GM12878 (cell line): Measurements from ENCODE around the gene SKP2. TPM values are rescaled to one million over a fixed set of nuclear protein-coding genes. Genes with fewer than 3 reads are reported as not detected.

Source experiments
- ATAC-seq: fragments of 200-7000 bp; cut with Tn5 transposase; 3 replicates; pipeline ENCODE4 v1.9.1; 2020; ENCODE audit warnings: mild to moderate bottlenecking, moderate library complexity
- BruUV-seq: library from RNA; stranded (reverse); fragments of 400-500 nt; replicated peaks from 2 replicates; lab custom pipeline; 2021; lab: Mats Ljungman, UMichigan
- CTCF ChIA-PET: fragments of 300-600 bp; sonication (Branson Sonifier 250); formaldehyde crosslinking; extraction: SDS; loops from one replicate; lab custom pipeline; 2021; ENCODE audit warnings: inconsistent platforms; lab: Yijun Ruan, JAX
- POLR2A ChIA-PET: fragments of 350-600 bp; formaldehyde crosslinking; extraction: SDS; loops from one replicate; lab custom pipeline; 2021; ENCODE audit warnings: inconsistent platforms; lab: Charles Lee
- RAD21 ChIA-PET: fragments of 300-600 bp; sonication (Branson Sonifier 250); formaldehyde crosslinking; loops from one replicate; lab custom pipeline; 2023; ENCODE audit warnings: antibody characterized with exemption; ENCODE audit not compliant: unreplicated experiment; lab: Charles Lee
- SMC1A ChIA-PET: fragments of 300-600 bp; sonication (Branson Sonifier 250); formaldehyde crosslinking; loops from one replicate; lab custom pipeline; 2023; ENCODE audit not compliant: unreplicated experiment, uncharacterized antibody; lab: Charles Lee
- DNase-seq: peaks from one replicate; pipeline ENCODE4 v3.0.0-alpha.2; 2011; ENCODE audit warnings: low read depth, low spot score
- FAIRE-seq: peaks from 3 replicates; lab custom pipeline; 2011; peaks lifted over from hg19 to GRCh38; lab: Jason Lieb, UNC
- H2AFZ ChIP-seq: 2 replicates; pipeline ENCODE4 v1.6.0; 2011; ENCODE audit warnings: low read depth, low read length, control low read depth; ENCODE audit not compliant: control insufficient read depth
- H3K27ac ChIP-seq: 2 replicates; pipeline ENCODE4 v1.5.1; 2011; ENCODE audit warnings: control low read depth; ENCODE audit not compliant: control insufficient read depth, insufficient read depth
- H3K27me3 ChIP-seq, 2 experiments: replicated peaks in 1 of 2; 2 replicates each; pipeline versions ENCODE4 v1.6.0 to v1.6.1; 2011; ENCODE audit warnings: low read length in 1 of 2; ENCODE audit not compliant: control insufficient read depth in 2 of 2, insufficient read depth in 2 of 2
- H3K36me3 ChIP-seq, 2 experiments: 2 replicates each; pipeline ENCODE4 v1.5.1; 2011; ENCODE audit warnings: low read length in 1 of 2; ENCODE audit not compliant: control insufficient read depth in 2 of 2, insufficient read depth in 2 of 2
- H3K4me1 ChIP-seq: 2 replicates; pipeline ENCODE4 v1.6.1; 2011; ENCODE audit warnings: mild to moderate bottlenecking, low read length, moderate library complexity, mixed read lengths; ENCODE audit not compliant: control insufficient read depth, insufficient read depth
- H3K4me2 ChIP-seq: 2 replicates; pipeline ENCODE4 v1.6.0; 2011; ENCODE audit warnings: control low read depth; ENCODE audit not compliant: control insufficient read depth, insufficient read depth
- H3K4me3 ChIP-seq: fragments of 200-600 bp; sonication (generic); 2 replicates; pipeline ENCODE4 v1.5.1; 2016
- H3K79me2 ChIP-seq: 2 replicates; pipeline ENCODE4 v1.6.0; 2011; ENCODE audit warnings: low read length; ENCODE audit not compliant: control insufficient read depth, insufficient read depth
- H3K9ac ChIP-seq: 2 replicates; pipeline ENCODE4 v1.8.0; 2011; ENCODE audit warnings: low read length, control low read depth, mixed read lengths; ENCODE audit not compliant: control insufficient read depth, insufficient read depth
- H3K9me3 ChIP-seq: replicated peaks from 3 replicates; pipeline ENCODE4 v1.5.1; 2011; ENCODE audit warnings: mild to moderate bottlenecking, low read length; ENCODE audit not compliant: control insufficient read depth, insufficient read depth
- H4K20me1 ChIP-seq: 2 replicates; pipeline ENCODE4 v1.6.0; 2011; ENCODE audit not compliant: control insufficient read depth, insufficient read depth
- ATF3 ChIP-seq: IDR thresholded peaks from 2 replicates; pipeline ENCODE4 v1.6.1; 2011; ENCODE audit warnings: low read depth, mild to moderate bottlenecking, low read length, moderate library complexity, borderline replicate concordance; ENCODE audit errors: extremely low read depth
- DPF2 ChIP-seq: fragments of 450-650 bp; IDR thresholded peaks from 2 replicates; pipeline ENCODE4 v1.6.1; 2017; ENCODE audit warnings: mild to moderate bottlenecking
- GATAD2B ChIP-seq: fragments of 450-650 bp; conservative IDR thresholded peaks from 2 replicates; pipeline ENCODE4 v1.6.1; 2017; ENCODE audit warnings: low read depth, mild to moderate bottlenecking, moderate library complexity
- JUNB ChIP-seq: IDR thresholded peaks from 2 replicates; pipeline ENCODE4 v1.6.1; 2016; ENCODE audit warnings: antibody characterized with exemption, mild to moderate bottlenecking
- MYC ChIP-seq: IDR thresholded peaks from 2 replicates; pipeline ENCODE4 v1.6.1; 2011; ENCODE audit warnings: mild to moderate bottlenecking, low read length, moderate library complexity, inconsistent platforms; ENCODE audit not compliant: insufficient read depth, insufficient replicate concordance, insufficient read length, severe bottlenecking
- NRF1 ChIP-seq: conservative IDR thresholded peaks from 2 replicates; pipeline ENCODE4 v1.6.1; 2011; ENCODE audit warnings: mild to moderate bottlenecking, low read depth, low read length, improper control_type of control experiment
- PKNOX1 ChIP-seq: fragments of 450-650 bp; IDR thresholded peaks from 2 replicates; pipeline ENCODE4 v1.6.1; 2016; ENCODE audit warnings: mild to moderate bottlenecking
- PML ChIP-seq: IDR thresholded peaks from 2 replicates; pipeline ENCODE4 v1.6.1; 2012; ENCODE audit warnings: low read length, inconsistent platforms
- POLR2A ChIP-seq: IDR thresholded peaks from 2 replicates; pipeline ENCODE4 v1.6.1; 2011; ENCODE audit warnings: low read depth, mild to moderate bottlenecking, low read length
- RELB ChIP-seq: fragments of 450-650 bp; IDR thresholded peaks from 2 replicates; pipeline ENCODE4 v1.6.1; 2017; ENCODE audit warnings: low read depth, mild to moderate bottlenecking, moderate library complexity
- SREBF2 ChIP-seq: IDR thresholded peaks from 2 replicates; pipeline ENCODE4 v1.6.1; 2012; ENCODE audit warnings: mild to moderate bottlenecking, low read length
- SUPT20H ChIP-seq: IDR thresholded peaks from 2 replicates; pipeline ENCODE4 v1.6.1; 2011; ENCODE audit warnings: low read depth, mild to moderate bottlenecking, low read length, moderate library complexity, borderline replicate concordance; ENCODE audit not compliant: control insufficient read depth
- WGBS: methylation state at CpG from one replicate; pipeline ENCODE4 v1.1.6; 2016; ENCODE audit warnings: low lambda C conversion rate; ENCODE audit not compliant: insufficient replicate concordance, insufficient coverage; ENCODE audit errors: missing lambda C conversion rate; 5-methylcytosine and 5-hydroxymethylcytosine counted together
- in situ Hi-C: fragments of 300-500 bp; cut with MboI; formaldehyde crosslinking; loops from 9 replicates; pipeline ENCODE4 v1.14.3; 2018; ENCODE audit warnings: mixed read lengths
- intact Hi-C: fragments of 100-400 bp; cut with micrococcal nuclease; formaldehyde crosslinking; loops from one replicate; pipeline ENCODE4 v1.14.2; 2022; ENCODE audit not compliant: unreplicated experiment
- polyA plus RNA-seq, 11 experiments: library from polyadenylated mRNA; depleted of rRNA in 4 of 11; unstranded in 6 of 11; stranded (reverse) in 5 of 11; fragments of >200 nt; fragmentation: Nextera tagmentation in 4 of 11; fragmentation: Illumina TruSeq in 1 of 11; extraction: Ambion mirVana in 4 of 11; extraction: Trizol in 1 of 11; gene quantifications; 1 replicate in 1 of 11; 2 replicates in 10 of 11; pipeline versions ENCODE4 v1.2.1 to v1.2.3, GENCODE V29; 2011 to 2016; ENCODE audit warnings: inconsistent platforms in 2 of 11, missing spikeins in 2 of 11, low read depth in 1 of 11
- total RNA-seq, 4 experiments: library from RNA; depleted of rRNA in 3 of 4; stranded (reverse); fragments of >200 nt in 3 of 4; fragmentation: Illumina TruSeq in 1 of 4; extraction: Trizol in 1 of 4; gene quantifications; 2 replicates each; pipeline versions ENCODE4 v1.2.1 to v1.2.3, GENCODE V29; 2013 to 2021

SKP2 gene
- total and polyA plus RNA-seq, 10 of the 15 experiments (the other 5 are each of a cell fraction or from before 2014, with no cell fraction given), result 13.9 to 50.8 (median 36.9) TPM

GRCh38 chr5:36135988-36136387 lies 15.9 kb upstream of the SKP2 start:
- Histone ChIP-seq H3K79me2 (no peaks in the 10 kb centered on the region), H3K27ac (no peak overlapping the region), H3K4me2 (no peak overlapping the region), H3K27me3 (no peaks in the 10 kb centered on the region), H3K9ac (no peak overlapping the region), H3K4me1 (no peaks in the 10 kb centered on the region), H4K20me1 (no peaks in the 10 kb centered on the region), H3K36me3 (peaks cover 6 to 10% of the 10 kb centered on the region in 2 experiments; a peak in 3 of 4 replicates), H3K4me3 (no peak overlapping the region), H3K9me3 (peaks cover 12% of the 10 kb centered on the region; the same call in 1 of the 3 replicates), H2AFZ (no peak overlapping the region)
- 66% methylated on average over 3 of the region's 3 CpGs for WGBS
- RAD21 ChIA-PET, result no interaction called here
- CTCF ChIA-PET, result interaction anchor here (0.9 kb wide), 1 partner anchor 13 kb away, joined by 3 read pairs; no protein-coding TSS in a partner anchor
- POLR2A ChIA-PET, result no interaction called here
- ATAC-seq (no peak), DNase-seq (no peak), FAIRE-seq (no peak)
- no TSS peak for BruUV-seq
- intact Hi-C loops, result no loop called here
- TF ChIP-seq MYC, result no peak
- TF ChIP-seq, all 136 proteins: peak for 0
- SMC1A ChIA-PET, result no interaction called here
- in situ Hi-C loops, result no loop called here

GRCh38 chr5:36136581-36136980 lies 15.3 kb upstream of the SKP2 start:
- Histone ChIP-seq H3K27me3 (no peaks in the 10 kb centered on the region), H3K4me3 (no peak overlapping the region), H3K4me1 (no peaks in the 10 kb centered on the region), H2AFZ (no peak overlapping the region), H4K20me1 (no peaks in the 10 kb centered on the region), H3K9me3 (peaks cover 12% of the 10 kb centered on the region; the same call in 1 of the 3 replicates), H3K36me3 (peaks cover 6 to 11% of the 10 kb centered on the region in 2 experiments; a peak in 3 of 4 replicates), H3K79me2 (no peaks in the 10 kb centered on the region), H3K9ac (no peak overlapping the region), H3K4me2 (no peak overlapping the region), H3K27ac (no peak overlapping the region)
- CTCF ChIA-PET, result no interaction called here
- RAD21 ChIA-PET, result no interaction called here
- intact Hi-C loops, result no loop called here
- in situ Hi-C loops, result no loop called here
- no TSS peak for BruUV-seq
- SMC1A ChIA-PET, result no interaction called here
- POLR2A ChIA-PET, result no interaction called here
- FAIRE-seq (no peak), DNase-seq (no peak), ATAC-seq (no peak)
- TF ChIP-seq PKNOX1, result no peak
- TF ChIP-seq SREBF2, result no peak
- TF ChIP-seq NRF1, result no peak
- TF ChIP-seq DPF2, result no peak
- TF ChIP-seq GATAD2B, result no peak
- no peak for TF ChIP-seq PML
- TF ChIP-seq JUNB, result no peak
- TF ChIP-seq POLR2A, result no peak
- TF ChIP-seq SUPT20H, result no peak
- TF ChIP-seq ATF3, result no peak
- TF ChIP-seq RELB, result no peak
